ENCODE data around the gene MIDN.

- TF ChIP-seq POLR2AphosphoS5 (IDR thresholded peaks at IDR 0.05; ENCODE audit: low read depth, low read length), result no peak
- TF ChIP-seq TAF1 (IDR thresholded peaks at IDR 0.05; ENCODE audit: low read depth, low read length), result no peak
Measured at GRCh38 chr19:1291761-1292418, 43.5 kb downstream of the MIDN start.

Data from GM12891 (cell line).